Smooth muscle cell (in vitro differentiated cells): ENCODE measurements around the gene NUDT15. TPM values are rescaled to one million over a fixed set of nuclear protein-coding genes. Genes with fewer than 3 reads are reported as not detected.

ENCODE experiments used
- DNase-seq: peaks from one replicate; lab custom pipeline; 2025; ENCODE audit not compliant: unreplicated experiment; lab: John Stamatoyannopoulos, UW
- H2AFZ ChIP-seq: fragments of 200-600 bp; sonication (generic); 2 replicates; pipeline ENCODE4 v1.6.0; 2016; ENCODE audit warnings: antibody characterized with exemption, low read depth, mild to moderate bottlenecking
- H3F3A ChIP-seq: fragments of 200-600 bp; sonication (generic); 2 replicates; pipeline ENCODE4 v1.6.0; 2017; ENCODE audit warnings: antibody characterized with exemption, low read depth
- H3K27ac ChIP-seq: fragments of 200-600 bp; sonication (generic); 2 replicates; pipeline ENCODE4 v1.5.1; 2016; ENCODE audit warnings: low read depth, mild to moderate bottlenecking
- H3K27me3 ChIP-seq: fragments of 200-600 bp; sonication (generic); 2 replicates; pipeline ENCODE4 v1.6.1; 2016; ENCODE audit warnings: low read depth, mild to moderate bottlenecking
- H3K36me3 ChIP-seq: fragments of 200-600 bp; sonication (generic); 2 replicates; pipeline ENCODE4 v1.5.1; 2016; ENCODE audit warnings: low read depth
- H3K4me1 ChIP-seq: fragments of 200-600 bp; sonication (generic); 2 replicates; pipeline ENCODE4 v1.5.1; 2016; ENCODE audit warnings: low read depth
- H3K4me2 ChIP-seq: fragments of 200-600 bp; sonication (generic); 2 replicates; pipeline ENCODE4 v1.6.0; 2016; ENCODE audit warnings: mild to moderate bottlenecking
- H3K4me3 ChIP-seq: fragments of 200-600 bp; sonication (generic); 2 replicates; pipeline ENCODE4 v1.5.1; 2016; ENCODE audit warnings: mild to moderate bottlenecking
- H3K79me2 ChIP-seq: fragments of 200-600 bp; sonication (generic); 2 replicates; pipeline ENCODE4 v1.6.0; 2016; ENCODE audit warnings: low read depth, mild to moderate bottlenecking
- H3K9ac ChIP-seq: fragments of 200-600 bp; sonication (generic); 2 replicates; pipeline ENCODE4 v1.6.0; 2016; ENCODE audit warnings: low read depth
- H3K9me3 ChIP-seq: fragments of 200-600 bp; sonication (generic); replicated peaks from 2 replicates; pipeline ENCODE4 v1.5.1; 2016; ENCODE audit warnings: low read depth
- H4K20me1 ChIP-seq: fragments of 200-600 bp; sonication (generic); 2 replicates; pipeline ENCODE4 v1.6.0; 2016; ENCODE audit warnings: low read depth
- CTCF ChIP-seq: fragments of 200-600 bp; sonication (generic); IDR thresholded peaks from 2 replicates; pipeline ENCODE4 v1.5.1; 2017; ENCODE audit warnings: borderline replicate concordance, mild to moderate bottlenecking, antibody characterized with exemption; ENCODE audit not compliant: insufficient read depth, poor library complexity, severe bottlenecking
- WGBS: methylation state at CpG from one replicate; pipeline ENCODE4 v1.1.7; 2016; ENCODE audit warnings: low lambda C conversion rate; 5-methylcytosine and 5-hydroxymethylcytosine counted together
- polyA plus RNA-seq: library from polyadenylated mRNA; unstranded; fragments of >200 nt; fragmentation: Nextera tagmentation; extraction: Ambion mirVana; gene quantifications from 2 replicates; pipeline ENCODE4 v1.2.1, GENCODE V29; 2016
- total RNA-seq: library from RNA; depleted of rRNA; stranded (reverse); fragments of >200 nt; gene quantifications from 2 replicates; pipeline ENCODE4 v1.2.3, GENCODE V29; 2014

Gene NUDT15
- total and polyA plus RNA-seq, 2 experiments from 2014 or later, result 6.9 to 17.4 TPM

DNA sequence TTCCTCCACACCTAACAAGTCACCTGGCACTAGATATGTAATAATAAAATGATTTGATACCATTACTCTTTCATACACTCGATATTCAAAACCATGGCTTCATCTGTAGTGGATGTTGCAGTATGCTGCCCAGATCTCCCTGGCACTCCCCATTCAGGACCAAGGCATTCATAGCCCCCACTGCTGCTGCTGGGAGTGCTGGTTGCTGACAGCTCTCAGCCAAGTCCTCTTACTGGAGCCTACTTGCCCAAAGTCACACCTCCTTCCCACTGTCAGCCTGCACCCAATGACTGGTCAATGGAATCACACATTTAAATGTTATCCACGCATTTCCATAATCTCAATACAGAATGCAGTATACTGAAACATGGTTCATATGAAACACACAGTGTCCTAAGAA lies 40.1 kb upstream of the NUDT15 start:
- TF ChIP-seq CTCF, result no peak
- Histone ChIP-seq H4K20me1 (peaks cover 9% of the 10 kb centered on the region), H3K9me3 (no peaks in the 10 kb centered on the region), H3K36me3 (no peaks in the 10 kb centered on the region), H2AFZ (no peak overlapping the region), H3K9ac (no peak overlapping the region), H3K27me3 (no peaks in the 10 kb centered on the region), H3K4me3 (no peak overlapping the region), H3K4me1 (peaks cover 8% of the 10 kb centered on the region), H3K79me2 (peaks cover 75% of the 10 kb centered on the region), H3K27ac (no peak overlapping the region), H3K4me2 (no peak overlapping the region), H3F3A (no peaks in the 10 kb centered on the region)
- 96% methylated on average over 2 of the region's 2 CpGs for WGBS
- DNase-seq, result no peak

- no peak for TF ChIP-seq CTCF
- WGBS, result 67% methylated on average over 5 of the region's 5 CpGs
- DNase-seq, result no peak
- Histone ChIP-seq H3K27me3 (no peaks in the 10 kb centered on the region), H3K27ac (no peak overlapping the region), H3K9ac (peak overlapping the region; percentile 85), H3K79me2 (peaks cover 56% of the 10 kb centered on the region), H4K20me1 (peaks cover 5% of the 10 kb centered on the region), H2AFZ (no peak overlapping the region), H3K4me2 (peak overlapping the region; percentile 89), H3K9me3 (no peaks in the 10 kb centered on the region), H3K36me3 (no peaks in the 10 kb centered on the region), H3K4me3 (peak overlapping the region; percentile 91), H3F3A (no peaks in the 10 kb centered on the region), H3K4me1 (peaks cover 8% of the 10 kb centered on the region)
These were observed 37.6 kb upstream of the NUDT15 start for GRCh38 chr13:47999973-48000372.

DNA sequence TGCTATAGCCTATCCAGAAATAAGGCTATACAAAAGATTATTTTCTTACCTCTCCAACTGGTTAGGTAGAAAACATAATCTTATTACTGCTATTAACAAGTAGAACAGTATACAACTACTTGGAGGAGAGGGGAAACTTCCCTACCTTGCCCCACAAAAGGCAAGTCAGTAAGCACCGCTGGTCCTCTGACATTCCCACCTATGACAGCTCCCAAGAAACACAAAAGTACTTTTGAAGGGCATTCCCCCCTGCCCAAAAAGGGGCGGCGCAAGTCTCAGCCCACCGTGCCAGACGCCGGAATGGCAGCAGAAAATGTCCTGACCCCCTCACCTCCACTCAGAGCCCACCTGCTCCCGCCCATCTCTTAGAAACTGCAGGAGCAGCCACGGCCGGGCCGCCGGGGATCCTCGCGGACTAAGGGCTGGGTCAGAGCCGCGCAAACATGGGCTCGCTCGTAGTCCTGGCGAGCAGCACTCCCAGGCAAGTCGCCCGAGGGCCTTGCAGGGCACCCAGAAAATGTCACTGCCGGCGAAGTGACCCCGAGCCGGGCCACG lies 36.9 kb upstream of the NUDT15 start:
- H3K9me3 ChIP-seq, result no peaks in the 10 kb centered on the region
- H3F3A ChIP-seq, result no peaks in the 10 kb centered on the region
- peaks cover 4% of the 10 kb centered on the region for H4K20me1 ChIP-seq
- no peaks in the 10 kb centered on the region for H3K27me3 ChIP-seq
- DNase-seq, result no peak
- WGBS, result 0% methylated on average over 25 of the region's 25 CpGs
- peak overlapping the region; percentile 85 for H3K9ac ChIP-seq
- no peaks in the 10 kb centered on the region for H3K36me3 ChIP-seq
- no peak for TF ChIP-seq CTCF
- H3K79me2 ChIP-seq, result peaks cover 49% of the 10 kb centered on the region
- H3K4me1 ChIP-seq, result peaks cover 8% of the 10 kb centered on the region
- H3K27ac ChIP-seq, result peak overlapping the region; percentile 21
- H3K4me3 ChIP-seq, result peak overlapping the region; percentile 91
- H2AFZ ChIP-seq, result peak overlapping the region; percentile 96
- peak overlapping the region; percentile 89 for H3K4me2 ChIP-seq
